T-helper 1 cell (primary cell): ENCODE data around the gene SLC17A8.
"Not testable (repeated sequence)": the region's sequence is repeated elsewhere in the genome, so short reads cannot be mapped to it uniquely, and the experiment has no call there.

ENCODE experiments used
- DNase-seq, 5 donors: peaks; one replicate each; pipeline ENCODE4 v3.0.0-alpha.2; 2012 to 2020
- total RNA-seq, 4 donors: gene quantifications; one replicate each; lab custom pipeline; 2026; lab: John Stamatoyannopoulos, UW

The SLC17A8 gene
- total RNA-seq: 0 reads per million in 4 donors

- DNase-seq: no peak
Observed at GRCh38 chr12:100356644-100357223, at the start of gene SLC17A8. TSS of gene SLC17A8 (plus strand) at chr12:100357074. CDS start at chr12:100357392, 318 bp downstream.

GRCh38 chr12:100308138-100308537 is 48.7 kb upstream of the SLC17A8 start:
- DNase-seq: not testable (repeated sequence)

- DNase-seq: no peak
Observed at GRCh38 chr12:100311317-100311716, 45.6 kb upstream of the SLC17A8 start.

- DNase-seq: no peak
Observed at GRCh38 chr12:100317371-100317770, 39.5 kb upstream of the SLC17A8 start.

GRCh38 chr12:100324498-100324897 is 32.4 kb upstream of the SLC17A8 start:
- DNase-seq: no peak

GRCh38 chr12:100326208-100326607 is 30.7 kb upstream of the SLC17A8 start:
- DNase-seq: no peak

GRCh38 chr12:100329800-100330199 is 27.1 kb upstream of the SLC17A8 start:
- no peak for DNase-seq

- no peak for DNase-seq
Observed at GRCh38 chr12:100331871-100332270, 25.0 kb upstream of the SLC17A8 start.

- DNase-seq: no peak
Observed at GRCh38 chr12:100332852-100333251, 24.0 kb upstream of the SLC17A8 start.

GRCh38 chr12:100337299-100337698 is 19.6 kb upstream of the SLC17A8 start:
- DNase-seq: no peak

- no peak for DNase-seq
Observed at GRCh38 chr12:100337727-100338126, 19.1 kb upstream of the SLC17A8 start.

GRCh38 chr12:100339071-100339470 is 17.8 kb upstream of the SLC17A8 start:
- no peak for DNase-seq

- DNase-seq: not testable (repeated sequence)
Observed at GRCh38 chr12:100342897-100343296, 14.0 kb upstream of the SLC17A8 start.

- DNase-seq: not testable (repeated sequence)
Observed at GRCh38 chr12:100344351-100344750, 12.5 kb upstream of the SLC17A8 start.

- DNase-seq: no peak
Observed at GRCh38 chr12:100345020-100345767, 11.7 kb upstream of the SLC17A8 start.

- no peak for DNase-seq
Observed at GRCh38 chr12:100346660-100347059, 10.2 kb upstream of the SLC17A8 start.

GRCh38 chr12:100348657-100349454 is 8.0 kb upstream of the SLC17A8 start:
- no peak for DNase-seq

- DNase-seq: no peak
Observed at GRCh38 chr12:100359248-100359647, 2.4 kb downstream of the SLC17A8 start.

- DNase-seq: no peak
Observed at GRCh38 chr12:100359822-100360221, 2.9 kb downstream of the SLC17A8 start.

GRCh38 chr12:100360450-100360849 is 3.6 kb downstream of the SLC17A8 start:
- DNase-seq: no peak

GRCh38 chr12:100364324-100364723 is 7.5 kb downstream of the SLC17A8 start:
- DNase-seq: no peak

GRCh38 chr12:100365411-100365810 is 8.5 kb downstream of the SLC17A8 start:
- DNase-seq: no peak

GRCh38 chr12:100368066-100368465 is 11.2 kb downstream of the SLC17A8 start:
- no peak for DNase-seq

GRCh38 chr12:100371146-100371545 is 14.3 kb downstream of the SLC17A8 start:
- no peak for DNase-seq
